Measurements from ENCODE around the gene MUC3A.
A peak's percentile ranks its signal among the peaks of the same experiment; 100 is the strongest.
"Not testable (repeated sequence)": the region's sequence is repeated elsewhere in the genome, so short reads cannot be mapped to it uniquely, and the experiment has no call there.

The MUC3A gene

DNA sequence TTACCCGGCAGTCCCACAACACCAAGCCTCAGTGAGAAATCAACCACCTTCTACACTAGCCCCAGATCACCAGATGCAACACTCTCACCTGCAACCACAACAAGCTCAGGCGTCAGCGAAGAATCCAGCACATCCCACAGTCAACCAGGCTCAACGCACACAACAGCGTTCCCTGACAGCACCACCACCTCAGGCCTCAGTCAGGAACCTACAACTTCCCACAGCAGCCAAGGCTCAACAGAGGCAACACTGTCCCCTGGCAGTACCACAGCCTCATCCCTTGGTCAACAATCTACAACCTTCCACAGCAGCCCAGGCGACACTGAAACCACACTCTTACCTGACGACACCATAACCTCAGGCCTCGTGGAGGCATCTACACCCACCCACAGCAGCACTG lies 53.0 kb downstream of the MUC3A start:
- H3K9ac ChIP-seq (ENCODE audit: low read depth, low read length); H3K9me3 ChIP-seq (ENCODE audit: control insufficient read depth, insufficient read depth, low read length); H3K36me3 ChIP-seq (ENCODE audit: insufficient read depth, low read length); H3K4me1 ChIP-seq (ENCODE audit: insufficient read depth, low read length): not testable (repeated sequence)

DNA sequence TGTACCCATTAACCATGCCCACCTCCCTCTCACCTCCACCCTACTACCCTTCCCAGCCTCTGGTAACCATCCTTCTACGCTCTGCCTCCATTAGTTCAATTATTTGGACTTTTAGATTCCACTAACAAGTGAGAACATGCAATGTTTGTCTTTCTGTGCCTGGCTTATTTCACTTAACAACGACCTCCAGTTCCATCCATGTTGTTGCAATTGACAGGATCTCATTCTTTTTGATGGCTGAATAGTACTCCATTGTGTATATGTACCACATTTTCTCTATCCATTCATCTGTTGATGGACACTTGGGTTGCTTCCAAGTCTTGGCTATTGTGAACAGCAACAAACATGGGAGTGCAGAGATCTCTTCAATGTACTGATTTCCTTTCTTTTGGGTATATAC lies 58.0 kb downstream of the MUC3A start:
- H3K36me3 ChIP-seq (ENCODE audit: insufficient read depth, low read length); H3K4me1 ChIP-seq (ENCODE audit: insufficient read depth, low read length); H3K9me3 ChIP-seq (ENCODE audit: control insufficient read depth, insufficient read depth, low read length); H3K9ac ChIP-seq (ENCODE audit: low read depth, low read length): not testable (repeated sequence)

DNA sequence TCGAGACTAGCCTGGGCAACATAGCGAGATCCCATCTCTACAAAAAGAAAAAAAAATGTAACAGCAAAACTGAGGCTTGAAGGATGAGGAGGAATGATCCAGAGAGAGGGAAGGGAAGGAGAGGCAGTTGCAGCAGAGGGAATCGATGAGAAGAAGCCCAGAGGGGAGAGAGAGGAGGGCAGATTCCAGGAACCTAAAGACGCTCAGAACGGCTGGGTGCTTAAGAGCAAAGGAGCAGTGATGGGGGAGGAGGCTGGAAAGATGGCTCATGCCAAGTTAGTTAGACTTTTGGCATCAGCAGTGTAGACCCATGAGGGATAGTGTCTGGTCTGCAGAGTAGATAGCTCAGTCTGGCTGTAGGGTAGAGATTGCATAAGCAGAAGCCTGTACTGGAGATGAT lies 60.3 kb downstream of the MUC3A start:
- H3K4me1 ChIP-seq (ENCODE audit: insufficient read depth, low read length), result no peaks in the 10 kb centered on the region
- no peak overlapping the region for H3K9ac ChIP-seq (ENCODE audit: low read depth, low read length)
- no peaks in the 10 kb centered on the region for H3K9me3 ChIP-seq (ENCODE audit: control insufficient read depth, insufficient read depth, low read length)
- H3K36me3 ChIP-seq (ENCODE audit: insufficient read depth, low read length), result no peaks in the 10 kb centered on the region; the same call in 1 of the 2 replicates

DNA sequence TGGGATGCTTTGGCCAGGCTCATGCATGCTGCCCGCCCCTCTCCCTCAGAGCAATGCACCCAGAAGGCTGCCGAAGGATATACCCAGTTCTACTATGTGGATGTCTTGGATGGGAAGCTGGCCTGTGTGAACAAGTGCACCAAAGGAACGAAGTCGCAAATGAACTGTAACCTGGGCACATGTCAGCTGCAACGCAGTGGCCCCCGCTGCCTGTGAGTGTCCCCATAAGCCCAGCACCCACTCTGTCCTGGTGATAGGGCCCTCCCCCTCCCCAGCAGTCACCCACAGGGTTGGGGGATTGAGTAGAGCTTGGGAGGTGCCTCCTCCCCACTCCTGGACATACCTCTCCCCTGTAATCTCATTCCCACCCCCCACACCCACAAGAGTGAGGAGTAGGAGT lies 63.6 kb downstream of the MUC3A start:
- H3K9ac ChIP-seq (ENCODE audit: low read depth, low read length), result no peak overlapping the region
- no peaks in the 10 kb centered on the region for H3K4me1 ChIP-seq (ENCODE audit: insufficient read depth, low read length)
- no peaks in the 10 kb centered on the region; the same call in 1 of the 2 replicates for H3K36me3 ChIP-seq (ENCODE audit: insufficient read depth, low read length)
- H3K9me3 ChIP-seq (ENCODE audit: control insufficient read depth, insufficient read depth, low read length), result no peaks in the 10 kb centered on the region

DNA sequence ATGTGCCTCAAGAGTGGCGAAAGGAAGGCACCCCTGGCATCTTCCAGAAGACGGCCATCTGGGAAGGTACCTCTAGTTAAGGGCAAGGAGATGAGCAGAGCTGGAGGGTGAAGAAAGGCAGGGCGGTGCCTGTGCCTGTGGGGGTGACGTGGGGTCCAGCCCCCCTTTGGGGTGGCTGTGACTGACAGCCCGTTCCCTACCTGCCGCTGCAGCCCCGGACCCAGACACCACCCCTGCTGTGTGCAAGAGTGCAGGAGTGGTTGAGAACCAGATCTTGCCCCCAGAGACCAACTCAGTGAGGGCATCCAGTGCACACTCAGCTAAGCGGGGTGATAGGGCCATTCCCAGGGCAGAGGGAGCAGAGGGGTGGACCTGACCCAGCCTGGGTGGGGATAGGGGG lies 66.3 kb downstream of the MUC3A start:
- H3K36me3 ChIP-seq (ENCODE audit: insufficient read depth, low read length), result no peaks in the 10 kb centered on the region
- no peak overlapping the region for H3K9ac ChIP-seq (ENCODE audit: low read depth, low read length)
- H3K9me3 ChIP-seq (ENCODE audit: control insufficient read depth, insufficient read depth, low read length), result no peaks in the 10 kb centered on the region
- peaks cover 7% of the 10 kb centered on the region; the same call in 1 of the 2 replicates for H3K4me1 ChIP-seq (ENCODE audit: insufficient read depth, low read length)

DNA sequence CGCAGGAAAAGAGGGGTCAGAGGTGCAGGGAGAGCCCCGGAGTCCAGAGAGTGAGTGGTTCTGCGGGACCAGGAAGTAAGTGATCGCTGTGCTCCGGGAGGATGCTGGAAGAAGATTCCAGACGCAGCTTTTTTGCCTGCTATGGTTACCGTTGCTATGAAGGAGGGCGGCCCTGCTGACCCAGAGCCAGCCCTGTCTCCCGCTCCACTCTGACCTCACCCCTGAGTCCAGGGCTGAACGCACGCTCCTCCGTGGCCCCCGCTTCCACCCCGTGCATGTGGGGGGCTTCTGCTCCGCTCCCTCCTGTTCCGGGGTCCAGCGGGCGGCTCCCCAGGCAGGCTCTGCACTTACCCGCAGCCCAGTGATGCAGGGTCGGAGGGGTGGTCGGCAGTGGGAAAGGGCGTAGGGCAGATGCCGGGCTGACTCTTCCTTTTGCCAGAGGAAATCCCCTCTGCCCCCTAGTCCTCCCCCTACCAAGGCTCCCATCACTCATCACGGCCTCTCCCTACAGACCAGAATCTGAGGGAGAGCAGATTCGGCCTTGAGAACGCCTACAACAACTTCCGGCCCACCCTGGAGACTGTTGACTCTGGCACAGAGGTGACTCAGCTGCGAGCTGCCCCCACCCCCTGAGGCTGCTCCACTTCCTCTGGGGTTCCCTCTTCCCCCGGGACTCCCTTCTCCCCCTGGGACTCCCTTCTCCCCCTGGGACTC lies 67.9 kb downstream of the MUC3A start:
- H3K4me1 ChIP-seq (ENCODE audit: insufficient read depth, low read length), result peaks cover 7% of the 10 kb centered on the region; the same call in 1 of the 2 replicates
- H3K9me3 ChIP-seq (ENCODE audit: control insufficient read depth, insufficient read depth, low read length), result no peaks in the 10 kb centered on the region
- peak overlapping the region; percentile 68 for H3K9ac ChIP-seq (ENCODE audit: low read depth, low read length)
- H3K36me3 ChIP-seq (ENCODE audit: insufficient read depth, low read length), result no peaks in the 10 kb centered on the region
